HepG2 (cell line): ENCODE results near the gene TMCC1. TPM values are rescaled to one million over a fixed set of nuclear protein-coding genes. Genes with fewer than 3 reads are reported as not detected.

Source experiments
- CHD4 ChIP-seq: fragments of 200-600 bp; sonication (generic); IDR thresholded peaks from 2 replicates; pipeline ENCODE4 v1.7.0; 2017; ENCODE audit warnings: mild to moderate bottlenecking, low read length, borderline replicate concordance
- GATAD1 ChIP-seq: IDR thresholded peaks from 2 replicates; pipeline ENCODE4 v1.6.1; 2016; ENCODE audit warnings: missing genetic modification reagents, missing compliant biosample characterization
- MLLT10 ChIP-seq: sonication (generic); formaldehyde crosslinking; IDR thresholded peaks from 2 replicates; pipeline ENCODE4 v1.4.0; 2020; ENCODE audit warnings: missing genetic modification reagents
- MTF2 ChIP-seq: sonication (generic); formaldehyde crosslinking; IDR thresholded peaks from 2 replicates; pipeline ENCODE4 v1.5.0; 2020; ENCODE audit warnings: missing genetic modification reagents, borderline replicate concordance
- NR3C1 ChIP-seq: sonication (generic); formaldehyde crosslinking; IDR thresholded peaks from 2 replicates; pipeline ENCODE4 v1.4.0; 2020; ENCODE audit warnings: missing genetic modification reagents
- PHF8 ChIP-seq: sonication (generic); formaldehyde crosslinking; IDR thresholded peaks from 2 replicates; pipeline ENCODE4 v1.5.0; 2020; ENCODE audit warnings: missing genetic modification reagents
- RAD51 ChIP-seq: fragments of 450-650 bp; IDR thresholded peaks from 2 replicates; pipeline ENCODE4 v1.6.1; 2016; ENCODE audit warnings: borderline replicate concordance
- SIN3A ChIP-seq: IDR thresholded peaks from 2 replicates; pipeline ENCODE4 v1.6.1; 2011; ENCODE audit warnings: low read depth, mild to moderate bottlenecking, control low read depth, low read length, borderline replicate concordance
- ZNF589 ChIP-seq: sonication (generic); formaldehyde crosslinking; conservative IDR thresholded peaks from 2 replicates; pipeline ENCODE4 v1.8.0; 2022; ENCODE audit warnings: mild to moderate bottlenecking, moderate library complexity, missing genetic modification reagents
- ZNF709 ChIP-seq: sonication (generic); formaldehyde crosslinking; IDR thresholded peaks from 2 replicates; pipeline ENCODE4 v1.5.0; 2020; ENCODE audit warnings: mild to moderate bottlenecking, missing genetic modification reagents
- ZNF772 ChIP-seq: sonication (generic); formaldehyde crosslinking; IDR thresholded peaks from 2 replicates; pipeline ENCODE4 v1.5.0; 2020; ENCODE audit warnings: mild to moderate bottlenecking, missing genetic modification reagents
- ZSCAN9 ChIP-seq: IDR thresholded peaks from 2 replicates; pipeline ENCODE4 v1.6.1; 2016; ENCODE audit warnings: borderline replicate concordance
- polyA plus RNA-seq, 8 experiments: library from polyadenylated mRNA; depleted of rRNA in 3 of 8; stranded (reverse) in 7 of 8; unstranded in 1 of 8; fragments of >200 nt; fragmentation: Illumina TruSeq in 4 of 8; extraction: Trizol in 4 of 8; gene quantifications; 2 replicates each; pipeline versions ENCODE4 v1.2.1 to v1.2.3, GENCODE V29; 2011 to 2016; ENCODE audit warnings: low read depth in 4 of 8, missing spikeins in 1 of 8, mixed read lengths in 1 of 8; ENCODE audit not compliant: insufficient read depth in 1 of 8
- total RNA-seq, 5 experiments: library from RNA; depleted of rRNA; stranded (reverse); fragments of >200 nt; fragmentation: Illumina TruSeq; extraction: Trizol; gene quantifications; 2 replicates each; pipeline ENCODE4 v1.2.3, GENCODE V29; 2016; ENCODE audit warnings: low read depth in 1 of 5
- TF ChIP-seq, protein P1 (sequence below): IDR thresholded peaks from 2 replicates; pipeline ENCODE4 v1.6.1; 2016; ENCODE audit warnings: low read depth, borderline replicate concordance
- TF ChIP-seq, protein P2 (sequence below): sonication (generic); formaldehyde crosslinking; IDR thresholded peaks from 2 replicates; pipeline ENCODE4 v1.4.0; 2020; ENCODE audit warnings: missing genetic modification reagents
- TF ChIP-seq, protein P3 (sequence below): sonication (generic); formaldehyde crosslinking; conservative IDR thresholded peaks from 2 replicates; pipeline ENCODE4 v1.5.0; 2020; ENCODE audit warnings: missing genetic modification reagents
- TF ChIP-seq, protein P4 (sequence below): sonication (generic); formaldehyde crosslinking; IDR thresholded peaks from 2 replicates; pipeline ENCODE4 v1.4.0; 2020; ENCODE audit warnings: missing genetic modification reagents
- TF ChIP-seq, protein P5 (sequence below): sonication (generic); IDR thresholded peaks from 2 replicates; pipeline ENCODE4 v1.6.1; 2016; ENCODE audit warnings: low read depth, borderline replicate concordance
- TF ChIP-seq, protein P6 (sequence below): sonication (generic); formaldehyde crosslinking; IDR thresholded peaks from 2 replicates; pipeline ENCODE4 v1.5.0; 2020; ENCODE audit warnings: missing genetic modification reagents, mild to moderate bottlenecking, borderline replicate concordance
- TF ChIP-seq, protein P7 (sequence below): sonication (generic); formaldehyde crosslinking; IDR thresholded peaks from 2 replicates; pipeline ENCODE4 v1.5.1; 2020; ENCODE audit warnings: mild to moderate bottlenecking, missing genetic modification reagents, borderline replicate concordance

The TMCC1 gene
- total and polyA plus RNA-seq, 2 of the 13 experiments (the other 11 are each of a cell fraction or from before 2014, with no cell fraction given): 12.1 to 264 TPM

DNA sequence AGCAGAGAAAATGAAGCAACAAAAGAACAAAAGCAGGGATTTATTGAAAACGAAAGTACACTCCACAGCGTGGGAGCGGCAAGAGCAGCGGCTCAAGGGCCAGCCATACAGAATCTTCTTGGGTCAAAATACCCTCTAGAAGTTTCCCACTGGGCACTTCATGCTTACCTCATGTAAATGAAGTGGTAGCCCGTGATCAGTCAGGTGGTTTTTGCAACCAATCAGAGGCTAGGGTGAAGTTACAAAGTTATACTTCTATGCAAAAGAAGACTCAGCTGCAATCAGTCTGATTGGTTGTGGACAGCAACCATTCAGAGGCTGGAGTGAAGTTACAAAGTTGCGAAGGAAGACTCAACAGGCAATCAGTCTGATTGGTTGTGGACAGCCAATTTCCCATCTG, 43.2 kb upstream of the TMCC1 start (continued):
- TF ChIP-seq, protein P1, sequence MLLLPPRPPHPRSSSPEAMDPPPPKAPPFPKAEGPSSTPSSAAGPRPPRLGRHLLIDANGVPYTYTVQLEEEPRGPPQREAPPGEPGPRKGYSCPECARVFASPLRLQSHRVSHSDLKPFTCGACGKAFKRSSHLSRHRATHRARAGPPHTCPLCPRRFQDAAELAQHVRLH (CRISPR knock-in tag): no peak
- TF ChIP-seq ZSCAN9 (CRISPR knock-in tag): peak; percentile 75; the same call in 1 of the 2 replicates
- TF ChIP-seq CHD4: no peak
- TF ChIP-seq, protein P2, sequence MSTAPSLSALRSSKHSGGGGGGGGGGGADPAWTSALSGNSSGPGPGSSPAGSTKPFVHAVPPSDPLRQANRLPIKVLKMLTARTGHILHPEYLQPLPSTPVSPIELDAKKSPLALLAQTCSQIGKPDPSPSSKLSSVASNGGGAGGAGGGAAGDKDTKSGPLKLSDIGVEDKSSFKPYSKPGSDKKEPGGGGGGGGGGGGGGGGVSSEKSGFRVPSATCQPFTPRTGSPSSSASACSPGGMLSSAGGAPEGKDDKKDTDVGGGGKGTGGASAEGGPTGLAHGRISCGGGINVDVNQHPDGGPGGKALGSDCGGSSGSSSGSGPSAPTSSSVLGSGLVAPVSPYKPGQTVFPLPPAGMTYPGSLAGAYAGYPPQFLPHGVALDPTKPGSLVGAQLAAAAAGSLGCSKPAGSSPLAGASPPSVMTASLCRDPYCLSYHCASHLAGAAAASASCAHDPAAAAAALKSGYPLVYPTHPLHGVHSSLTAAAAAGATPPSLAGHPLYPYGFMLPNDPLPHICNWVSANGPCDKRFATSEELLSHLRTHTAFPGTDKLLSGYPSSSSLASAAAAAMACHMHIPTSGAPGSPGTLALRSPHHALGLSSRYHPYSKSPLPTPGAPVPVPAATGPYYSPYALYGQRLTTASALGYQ (CRISPR knock-in tag): no peak
- peak; percentile 66 for TF ChIP-seq RAD51
- TF ChIP-seq MTF2: no peak
- TF ChIP-seq, protein P3, sequence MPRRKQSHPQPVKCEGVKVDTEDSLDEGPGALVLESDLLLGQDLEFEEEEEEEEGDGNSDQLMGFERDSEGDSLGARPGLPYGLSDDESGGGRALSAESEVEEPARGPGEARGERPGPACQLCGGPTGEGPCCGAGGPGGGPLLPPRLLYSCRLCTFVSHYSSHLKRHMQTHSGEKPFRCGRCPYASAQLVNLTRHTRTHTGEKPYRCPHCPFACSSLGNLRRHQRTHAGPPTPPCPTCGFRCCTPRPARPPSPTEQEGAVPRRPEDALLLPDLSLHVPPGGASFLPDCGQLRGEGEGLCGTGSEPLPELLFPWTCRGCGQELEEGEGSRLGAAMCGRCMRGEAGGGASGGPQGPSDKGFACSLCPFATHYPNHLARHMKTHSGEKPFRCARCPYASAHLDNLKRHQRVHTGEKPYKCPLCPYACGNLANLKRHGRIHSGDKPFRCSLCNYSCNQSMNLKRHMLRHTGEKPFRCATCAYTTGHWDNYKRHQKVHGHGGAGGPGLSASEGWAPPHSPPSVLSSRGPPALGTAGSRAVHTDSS (CRISPR knock-in tag): no peak
- no peak for TF ChIP-seq NR3C1 (CRISPR knock-in tag)
- TF ChIP-seq, protein P4, sequence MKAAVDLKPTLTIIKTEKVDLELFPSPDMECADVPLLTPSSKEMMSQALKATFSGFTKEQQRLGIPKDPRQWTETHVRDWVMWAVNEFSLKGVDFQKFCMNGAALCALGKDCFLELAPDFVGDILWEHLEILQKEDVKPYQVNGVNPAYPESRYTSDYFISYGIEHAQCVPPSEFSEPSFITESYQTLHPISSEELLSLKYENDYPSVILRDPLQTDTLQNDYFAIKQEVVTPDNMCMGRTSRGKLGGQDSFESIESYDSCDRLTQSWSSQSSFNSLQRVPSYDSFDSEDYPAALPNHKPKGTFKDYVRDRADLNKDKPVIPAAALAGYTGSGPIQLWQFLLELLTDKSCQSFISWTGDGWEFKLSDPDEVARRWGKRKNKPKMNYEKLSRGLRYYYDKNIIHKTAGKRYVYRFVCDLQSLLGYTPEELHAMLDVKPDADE (CRISPR knock-in tag): no peak
- peak; percentile 38; the same call in 1 of the 2 replicates for TF ChIP-seq PHF8 (CRISPR knock-in tag)
- 0 out of 2 replicates have a peak, but pooled peaks have one; percentile 21 for TF ChIP-seq GATAD1
- TF ChIP-seq, protein P5, sequence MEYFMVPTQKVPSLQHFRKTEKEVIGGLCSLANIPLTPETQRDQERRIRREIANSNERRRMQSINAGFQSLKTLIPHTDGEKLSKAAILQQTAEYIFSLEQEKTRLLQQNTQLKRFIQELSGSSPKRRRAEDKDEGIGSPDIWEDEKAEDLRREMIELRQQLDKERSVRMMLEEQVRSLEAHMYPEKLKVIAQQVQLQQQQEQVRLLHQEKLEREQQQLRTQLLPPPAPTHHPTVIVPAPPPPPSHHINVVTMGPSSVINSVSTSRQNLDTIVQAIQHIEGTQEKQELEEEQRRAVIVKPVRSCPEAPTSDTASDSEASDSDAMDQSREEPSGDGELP: peak; percentile 72; the same call in 1 of the 2 replicates
- TF ChIP-seq, protein P6, sequence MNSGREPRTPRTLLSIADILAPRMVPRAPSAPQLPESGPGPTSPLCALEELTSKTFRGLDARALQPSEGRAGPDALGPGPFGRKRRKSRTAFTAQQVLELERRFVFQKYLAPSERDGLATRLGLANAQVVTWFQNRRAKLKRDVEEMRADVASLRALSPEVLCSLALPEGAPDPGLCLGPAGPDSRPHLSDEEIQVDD (CRISPR knock-in tag): no peak
- TF ChIP-seq ZNF772 (CRISPR knock-in tag): no peak
- TF ChIP-seq, protein P7, sequence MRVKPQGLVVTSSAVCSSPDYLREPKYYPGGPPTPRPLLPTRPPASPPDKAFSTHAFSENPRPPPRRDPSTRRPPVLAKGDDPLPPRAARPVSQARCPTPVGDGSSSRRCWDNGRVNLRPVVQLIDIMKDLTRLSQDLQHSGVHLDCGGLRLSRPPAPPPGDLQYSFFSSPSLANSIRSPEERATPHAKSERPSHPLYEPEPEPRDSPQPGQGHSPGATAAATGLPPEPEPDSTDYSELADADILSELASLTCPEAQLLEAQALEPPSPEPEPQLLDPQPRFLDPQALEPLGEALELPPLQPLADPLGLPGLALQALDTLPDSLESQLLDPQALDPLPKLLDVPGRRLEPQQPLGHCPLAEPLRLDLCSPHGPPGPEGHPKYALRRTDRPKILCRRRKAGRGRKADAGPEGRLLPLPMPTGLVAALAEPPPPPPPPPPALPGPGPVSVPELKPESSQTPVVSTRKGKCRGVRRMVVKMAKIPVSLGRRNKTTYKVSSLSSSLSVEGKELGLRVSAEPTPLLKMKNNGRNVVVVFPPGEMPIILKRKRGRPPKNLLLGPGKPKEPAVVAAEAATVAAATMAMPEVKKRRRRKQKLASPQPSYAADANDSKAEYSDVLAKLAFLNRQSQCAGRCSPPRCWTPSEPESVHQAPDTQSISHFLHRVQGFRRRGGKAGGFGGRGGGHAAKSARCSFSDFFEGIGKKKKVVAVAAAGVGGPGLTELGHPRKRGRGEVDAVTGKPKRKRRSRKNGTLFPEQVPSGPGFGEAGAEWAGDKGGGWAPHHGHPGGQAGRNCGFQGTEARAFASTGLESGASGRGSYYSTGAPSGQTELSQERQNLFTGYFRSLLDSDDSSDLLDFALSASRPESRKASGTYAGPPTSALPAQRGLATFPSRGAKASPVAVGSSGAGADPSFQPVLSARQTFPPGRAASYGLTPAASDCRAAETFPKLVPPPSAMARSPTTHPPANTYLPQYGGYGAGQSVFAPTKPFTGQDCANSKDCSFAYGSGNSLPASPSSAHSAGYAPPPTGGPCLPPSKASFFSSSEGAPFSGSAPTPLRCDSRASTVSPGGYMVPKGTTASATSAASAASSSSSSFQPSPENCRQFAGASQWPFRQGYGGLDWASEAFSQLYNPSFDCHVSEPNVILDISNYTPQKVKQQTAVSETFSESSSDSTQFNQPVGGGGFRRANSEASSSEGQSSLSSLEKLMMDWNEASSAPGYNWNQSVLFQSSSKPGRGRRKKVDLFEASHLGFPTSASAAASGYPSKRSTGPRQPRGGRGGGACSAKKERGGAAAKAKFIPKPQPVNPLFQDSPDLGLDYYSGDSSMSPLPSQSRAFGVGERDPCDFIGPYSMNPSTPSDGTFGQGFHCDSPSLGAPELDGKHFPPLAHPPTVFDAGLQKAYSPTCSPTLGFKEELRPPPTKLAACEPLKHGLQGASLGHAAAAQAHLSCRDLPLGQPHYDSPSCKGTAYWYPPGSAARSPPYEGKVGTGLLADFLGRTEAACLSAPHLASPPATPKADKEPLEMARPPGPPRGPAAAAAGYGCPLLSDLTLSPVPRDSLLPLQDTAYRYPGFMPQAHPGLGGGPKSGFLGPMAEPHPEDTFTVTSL (CRISPR knock-in tag): no peak
- TF ChIP-seq ZNF589 (CRISPR knock-in tag): no peak
- no peak for TF ChIP-seq SIN3A
- TF ChIP-seq MLLT10 (CRISPR knock-in tag): no peak
- TF ChIP-seq ZNF709 (CRISPR knock-in tag): no peak
